Left lung (tissue), 10 donors: ENCODE measurements around the gene C22orf42. TPM values are rescaled to one million over a fixed set of nuclear protein-coding genes. Genes with fewer than 3 reads are reported as not detected.
"Not testable (repeated sequence)": the region's sequence is repeated elsewhere in the genome, so short reads cannot be mapped to it uniquely, and the experiment has no call there.

ENCODE experiments used
- ATAC-seq: fragments of 200-7000 bp; cut with Tn5 transposase; one replicate; pipeline ENCODE4 v1.9.1; 2020; ENCODE audit warnings: moderate library complexity
- DNase-seq, 4 donors: peaks; one replicate each; pipeline ENCODE4 v3.0.0-alpha.2; 2013 to 2020
- H3K27ac ChIP-seq, 2 donors: fragments of 200-600 bp; sonication (generic) in 1 of 2; one replicate each; pipeline versions ENCODE4 v1.5.0 to v1.8.0; 2020 to 2021
- H3K27me3 ChIP-seq, 2 donors: fragments of 200-600 bp; sonication (generic) in 1 of 2; one replicate each; pipeline versions ENCODE4 v1.5.0 to v1.8.0; 2020 to 2021
- H3K36me3 ChIP-seq, 2 donors: fragments of 200-600 bp; sonication (generic) in 1 of 2; one replicate each; pipeline versions ENCODE4 v1.5.0 to v1.8.0; 2020 to 2021
- H3K4me1 ChIP-seq, 2 donors: fragments of 200-600 bp; one replicate each; pipeline ENCODE4 v1.8.0; 2021
- H3K4me3 ChIP-seq, 2 donors: fragments of 200-600 bp; sonication (generic) in 1 of 2; one replicate each; pipeline versions ENCODE4 v1.5.0 to v1.8.0; 2020 to 2021; ENCODE audit warnings: mild to moderate bottlenecking in 1 of 2
- H3K9me3 ChIP-seq, 2 donors: fragments of 200-600 bp; sonication (generic) in 1 of 2; one replicate each; pipeline versions ENCODE4 v1.5.0 to v1.8.0; 2020 to 2021
- CTCF ChIP-seq, 2 donors: fragments of 200-600 bp; sonication (generic) in 1 of 2; IDR thresholded peaks; one replicate each; pipeline versions ENCODE4 v1.5.0 to v1.8.0; 2021; ENCODE audit warnings: antibody characterized with exemption in 2 of 2
- intact Hi-C, 2 donors: fragments of 100-400 bp; cut with DNase I; formaldehyde crosslinking; loops; one replicate each; pipeline versions ENCODE4 v1.11.2 to v1.14.2; 2022
- polyA plus RNA-seq, 6 donors: library from polyadenylated mRNA; unstranded; fragments of 120-200 nt; gene quantifications; one replicate each; pipeline ENCODE4 v1.2.1, GENCODE V29; 2013; ENCODE audit not compliant: insufficient read length in 6 of 6
- total RNA-seq, 2 donors: library from RNA; stranded (reverse); fragmentation: NEBNext Ultra II Directional; extraction: Animal tissue kit (Norgen Biotek cat#: 25700); gene quantifications; one replicate each; pipeline ENCODE4 v1.2.1, GENCODE V29; 2021
- donor health status: DM: no; HTN: yes; CAD: no.
- donor health status: DM: no; HTN: no; CAD: no.

C22orf42 gene
- total and polyA plus RNA-seq, 8 donors, result 0.35 TPM; not detected in 7

GRCh38 chr22:32134796-32135195 is 24.3 kb downstream of the C22orf42 start:
- H3K9me3 ChIP-seq, intact Hi-C loops, H3K4me3 ChIP-seq, H3K27me3 ChIP-seq, H3K27ac ChIP-seq, ATAC-seq, DNase-seq, H3K36me3 ChIP-seq: not testable (repeated sequence)
- peaks cover 0 to 12% of the 10 kb centered on the region in 2 donors for H3K4me1 ChIP-seq

- H3K27ac ChIP-seq, result no peak overlapping the region
- intact Hi-C loops, result no loop called here
- no peaks in the 10 kb centered on the region for H3K9me3 ChIP-seq
- peaks cover 0 to 5% of the 10 kb centered on the region in 2 donors for H3K27me3 ChIP-seq
- TF ChIP-seq CTCF (IDR thresholded peaks at IDR 0.05), result no peak
- H3K4me1 ChIP-seq, result peaks cover 0 to 6% of the 10 kb centered on the region in 2 donors
- ATAC-seq (no peak), DNase-seq (no peak)
- no peak overlapping the region for H3K4me3 ChIP-seq
- no peaks in the 10 kb centered on the region for H3K36me3 ChIP-seq
These were observed 26.3 kb downstream of the C22orf42 start for GRCh38 chr22:32132783-32133182.

GRCh38 chr22:32132126-32132525 is 27.0 kb downstream of the C22orf42 start:
- no peak overlapping the region for H3K27ac ChIP-seq
- DNase-seq (no peak), ATAC-seq (no peak)
- H3K4me1 ChIP-seq, result no peaks in the 10 kb centered on the region
- intact Hi-C loops, result no loop called here
- no peaks in the 10 kb centered on the region for H3K36me3 ChIP-seq
- TF ChIP-seq CTCF (IDR thresholded peaks at IDR 0.05), result no peak
- H3K27me3 ChIP-seq, result peaks cover 0 to 5% of the 10 kb centered on the region in 2 donors
- H3K4me3 ChIP-seq, result no peak overlapping the region
- H3K9me3 ChIP-seq, result no peaks in the 10 kb centered on the region

- ATAC-seq (no peak), DNase-seq (no peak)
- H3K4me1 ChIP-seq, result no peaks in the 10 kb centered on the region
- TF ChIP-seq CTCF (IDR thresholded peaks at IDR 0.05), result no peak
- H3K27me3 ChIP-seq, result peaks cover 0 to 5% of the 10 kb centered on the region in 2 donors
- intact Hi-C loops, result no loop called here
- H3K36me3 ChIP-seq, result no peaks in the 10 kb centered on the region
- H3K4me3 ChIP-seq, result no peak overlapping the region
- H3K27ac ChIP-seq, result no peak overlapping the region
- H3K9me3 ChIP-seq, result no peaks in the 10 kb centered on the region
These were observed 28.6 kb downstream of the C22orf42 start for GRCh38 chr22:32130464-32130863.

- TF ChIP-seq CTCF (IDR thresholded peaks at IDR 0.05), result no peak
- no peaks in the 10 kb centered on the region for H3K36me3 ChIP-seq
- H3K4me3 ChIP-seq, result no peak overlapping the region
- DNase-seq (no peak), ATAC-seq (no peak)
- intact Hi-C loops, result no loop called here
- H3K9me3 ChIP-seq, result no peaks in the 10 kb centered on the region
- H3K4me1 ChIP-seq, result no peaks in the 10 kb centered on the region
- no peaks in the 10 kb centered on the region for H3K27me3 ChIP-seq
- no peak overlapping the region for H3K27ac ChIP-seq
These were observed 31.2 kb downstream of the C22orf42 start for GRCh38 chr22:32127904-32128303.

GRCh38 chr22:32123657-32124056 is 35.4 kb downstream of the C22orf42 start:
- no peak overlapping the region for H3K27ac ChIP-seq
- H3K27me3 ChIP-seq, result no peaks in the 10 kb centered on the region
- intact Hi-C loops, result no loop called here
- no peaks in the 10 kb centered on the region for H3K4me1 ChIP-seq
- no peak overlapping the region for H3K4me3 ChIP-seq
- no peaks in the 10 kb centered on the region for H3K36me3 ChIP-seq
- H3K9me3 ChIP-seq, result no peaks in the 10 kb centered on the region
- ATAC-seq (no peak), DNase-seq (no peak)
- no peak for TF ChIP-seq CTCF (IDR thresholded peaks at IDR 0.05)
